CD8-positive, alpha-beta memory T cell (primary cell): ENCODE data around the gene PRRX1. TPM values are rescaled to one million over a fixed set of nuclear protein-coding genes. Genes with fewer than 3 reads are reported as not detected.
A peak's percentile ranks its signal among the peaks of the same experiment; 100 is the strongest.

Experiments used
- CTCF ChIA-PET: fragments of 350-600 bp; sonication (Branson Sonifier 250); formaldehyde crosslinking; loops from one replicate; lab custom pipeline; 2021; ENCODE audit warnings: antibody characterized with exemption; lab: Charles Lee
- POLR2A ChIA-PET: fragments of 350-600 bp; sonication (Branson Sonifier 250); formaldehyde crosslinking; loops from one replicate; lab custom pipeline; 2021; ENCODE audit warnings: antibody characterized with exemption; lab: Charles Lee
- DNase-seq, 5 donors: peaks; one replicate each; pipeline versions ENCODE4 v3.0.0 to v3.0.0-alpha.2; 2020 to 2022; ENCODE audit warnings: mixed read lengths in 1 of 5
- H3K27ac ChIP-seq: one replicate; pipeline ENCODE4 v1.7.0; 2013; ENCODE audit warnings: low read depth, mild to moderate bottlenecking, low read length, moderate library complexity
- H3K27me3 ChIP-seq: 2 replicates; pipeline ENCODE4 v1.7.0; 2013; ENCODE audit warnings: low read length, mild to moderate bottlenecking; ENCODE audit not compliant: insufficient read depth, poor library complexity, severe bottlenecking
- H3K36me3 ChIP-seq: 2 replicates; pipeline ENCODE4 v1.7.0; 2013; ENCODE audit warnings: mild to moderate bottlenecking, low read length, moderate library complexity; ENCODE audit not compliant: insufficient read depth
- H3K4me1 ChIP-seq: 2 replicates; pipeline ENCODE4 v1.7.0; 2013; ENCODE audit warnings: mild to moderate bottlenecking, low read length, moderate library complexity; ENCODE audit not compliant: insufficient read depth
- H3K4me3 ChIP-seq: 2 replicates; pipeline ENCODE4 v1.7.0; 2013; ENCODE audit warnings: mild to moderate bottlenecking, low read length
- H3K9me3 ChIP-seq: 2 replicates; pipeline ENCODE4 v1.7.0; 2013; ENCODE audit warnings: mild to moderate bottlenecking, low read length
- H3K27ac Mint-ChIP-seq, 8 donors: one replicate each; pipeline ENCODE4 v1.8.0; 2020 to 2021; ENCODE audit warnings: mixed read lengths in 8 of 8, mild to moderate bottlenecking in 6 of 8, inconsistent platforms in 3 of 8, moderate library complexity in 3 of 8
- H3K27me3 Mint-ChIP-seq, 2 donors: one replicate each; pipeline ENCODE4 v1.8.0; 2020 to 2021; ENCODE audit warnings: mixed read lengths in 2 of 2, mild to moderate bottlenecking in 1 of 2, moderate library complexity in 1 of 2
- H3K36me3 Mint-ChIP-seq, 3 donors: one replicate each; pipeline ENCODE4 v1.8.0; 2020 to 2021; ENCODE audit warnings: mixed read lengths in 3 of 3, inconsistent platforms in 1 of 3, mild to moderate bottlenecking in 1 of 3
- H3K4me1 Mint-ChIP-seq, 3 donors: one replicate each; pipeline ENCODE4 v1.8.0; 2020 to 2021; ENCODE audit warnings: mixed read lengths in 3 of 3, inconsistent platforms in 1 of 3, mild to moderate bottlenecking in 1 of 3
- H3K4me3 Mint-ChIP-seq, 7 donors: one replicate each; pipeline ENCODE4 v1.8.0; 2020 to 2021; ENCODE audit warnings: mixed read lengths in 7 of 7, mild to moderate bottlenecking in 6 of 7, moderate library complexity in 4 of 7, inconsistent platforms in 2 of 7
- H3K9me3 Mint-ChIP-seq, 5 donors: one replicate each; pipeline ENCODE4 v1.8.0; 2020 to 2022; ENCODE audit warnings: mixed read lengths in 5 of 5, mild to moderate bottlenecking in 3 of 5, moderate library complexity in 2 of 5, inconsistent platforms in 1 of 5
- polyA plus RNA-seq: library from polyadenylated mRNA; unstranded; fragments of 300-500 nt; fragmentation: Illumina TruSeq; gene quantifications from one replicate; pipeline ENCODE4 v1.2.3, GENCODE V29; 2021
- total RNA-seq, 2 experiments: library from RNA; stranded (reverse); gene quantifications; one replicate each; pipeline ENCODE4 v1.2.3, GENCODE V29; 2021

Gene PRRX1
- total and polyA plus RNA-seq, 3 experiments from 2014 or later, result not detected

DNA sequence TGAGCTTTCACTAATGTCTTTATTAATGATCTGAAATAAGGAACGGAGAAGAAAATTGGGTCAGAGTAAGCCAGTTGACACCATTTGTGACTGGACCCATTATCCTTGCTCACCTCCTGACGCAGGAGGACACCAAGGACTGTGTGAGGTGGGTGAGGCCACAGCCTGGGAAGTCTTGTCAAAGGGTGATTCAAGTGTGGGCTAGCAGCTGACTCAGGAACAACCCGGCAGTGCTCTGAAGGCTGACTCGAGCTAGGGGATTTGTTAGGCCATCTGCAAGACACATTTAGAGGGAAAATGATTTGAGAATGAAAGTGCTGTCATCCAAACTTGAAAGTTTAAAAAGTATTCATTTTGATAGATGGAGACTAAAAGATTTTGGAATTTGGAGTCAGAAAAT, 21.2 kb downstream of the PRRX1 start:
- H3K4me3 Mint-ChIP-seq, result no peak overlapping the region
- H3K36me3 Mint-ChIP-seq, result no peaks in the 10 kb centered on the region
- Histone ChIP-seq H3K27ac (no peak overlapping the region), H3K36me3 (no peaks in the 10 kb centered on the region), H3K4me1 (no peaks in the 10 kb centered on the region), H3K27me3 (no peaks in the 10 kb centered on the region), H3K4me3 (no peak overlapping the region), H3K9me3 (no peaks in the 10 kb centered on the region)
- H3K9me3 Mint-ChIP-seq, result peaks cover 0 to 3% (median 0%) of the 10 kb centered on the region in 5 donors
- ChIA-PET CTCF (no interaction called here), POLR2A (no interaction called here)
- H3K4me1 Mint-ChIP-seq, result peaks cover 0 to 7% (median 0%) of the 10 kb centered on the region in 3 donors
- H3K27me3 Mint-ChIP-seq, result peaks cover 10 to 41% of the 10 kb centered on the region in 2 donors
- no peak overlapping the region for H3K27ac Mint-ChIP-seq
- DNase-seq, result no peak

DNA sequence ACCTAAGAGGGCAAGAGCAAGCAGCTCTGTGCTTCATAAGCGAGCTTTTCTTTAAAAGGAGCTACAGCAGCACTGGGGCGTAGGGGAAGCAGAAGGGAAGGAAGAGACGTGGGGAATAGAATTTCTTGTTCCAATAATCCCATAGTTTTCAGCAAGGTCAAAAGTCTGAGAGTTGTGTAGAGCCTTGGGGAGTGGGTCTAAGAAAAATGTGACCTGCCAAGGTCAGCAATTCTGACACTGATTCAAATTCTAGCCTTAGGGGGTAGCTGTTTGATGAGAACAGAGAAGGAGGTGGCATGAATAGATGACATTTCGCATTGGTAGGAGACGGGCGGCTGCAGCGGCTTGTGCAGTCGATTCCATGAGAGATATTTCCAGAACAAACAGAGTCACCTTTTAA, 22.4 kb downstream of the PRRX1 start:
- Histone ChIP-seq H3K27ac (no peak overlapping the region), H3K4me3 (no peak overlapping the region), H3K36me3 (no peaks in the 10 kb centered on the region), H3K9me3 (no peaks in the 10 kb centered on the region), H3K4me1 (no peaks in the 10 kb centered on the region), H3K27me3 (no peaks in the 10 kb centered on the region)
- Mint-ChIP-seq H3K27me3 (peaks cover 10 to 31% of the 10 kb centered on the region in 2 donors), H3K4me3 (no peak overlapping the region), H3K36me3 (no peaks in the 10 kb centered on the region), H3K4me1 (peaks cover 0 to 7% (median 0%) of the 10 kb centered on the region in 3 donors), H3K27ac (no peak overlapping the region), H3K9me3 (peaks cover 0 to 3% (median 0%) of the 10 kb centered on the region in 5 donors)
- DNase-seq, result no peak
- POLR2A ChIA-PET, result no interaction called here
- CTCF ChIA-PET, result no interaction called here

DNA sequence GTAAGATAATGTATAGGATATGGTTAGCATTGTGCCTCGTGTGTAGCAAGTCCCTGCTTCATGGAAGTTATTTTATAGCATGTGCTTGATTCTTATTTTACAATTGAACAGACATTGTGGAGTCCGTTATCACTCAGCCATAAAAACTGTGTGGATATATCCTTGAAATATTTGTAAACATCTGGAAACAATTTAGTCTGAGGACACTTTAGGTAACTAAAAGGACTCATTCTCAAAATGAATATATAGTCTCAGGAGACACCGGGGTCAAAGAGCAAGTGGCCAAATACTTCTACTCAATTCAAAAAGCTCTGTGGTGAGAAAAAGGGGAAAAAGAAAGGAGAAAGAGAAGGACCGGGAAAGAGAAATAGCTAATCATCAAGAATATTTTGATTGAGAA, 23.7 kb downstream of the PRRX1 start:
- H3K27ac Mint-ChIP-seq, result no peak overlapping the region
- no peaks in the 10 kb centered on the region for H3K36me3 Mint-ChIP-seq
- ChIA-PET POLR2A (no interaction called here), CTCF (no interaction called here)
- H3K4me1 Mint-ChIP-seq, result peaks cover 0 to 7% (median 0%) of the 10 kb centered on the region in 3 donors
- Histone ChIP-seq H3K27ac (no peak overlapping the region), H3K4me3 (no peak overlapping the region), H3K36me3 (no peaks in the 10 kb centered on the region), H3K9me3 (no peaks in the 10 kb centered on the region), H3K4me1 (no peaks in the 10 kb centered on the region), H3K27me3 (no peaks in the 10 kb centered on the region)
- no peak for DNase-seq
- peaks cover 0 to 3% (median 0%) of the 10 kb centered on the region in 5 donors for H3K9me3 Mint-ChIP-seq
- H3K27me3 Mint-ChIP-seq, result peaks cover 11 to 30% of the 10 kb centered on the region in 2 donors
- no peak overlapping the region for H3K4me3 Mint-ChIP-seq

DNA sequence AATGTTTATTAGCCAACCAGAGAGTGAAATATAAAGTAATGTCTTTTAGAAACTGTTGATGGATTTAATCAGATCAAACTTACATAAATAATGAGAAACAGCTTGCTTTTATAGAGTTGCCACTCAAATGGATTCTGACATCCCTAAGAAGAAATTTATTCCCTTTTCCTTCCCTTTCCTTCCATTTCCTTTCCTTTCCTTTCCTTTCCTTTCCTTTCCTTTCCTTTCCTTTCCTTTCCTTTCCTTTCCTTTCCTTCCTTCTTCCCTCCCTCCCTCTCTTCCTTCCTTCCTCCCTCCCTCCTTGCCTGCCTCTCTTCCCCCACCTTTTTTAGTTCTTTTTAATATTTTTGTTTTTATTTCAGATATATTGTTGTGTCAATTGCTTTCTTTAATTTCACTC, 27.3 kb downstream of the PRRX1 start:
- Histone ChIP-seq H3K36me3 (no peaks in the 10 kb centered on the region), H3K4me3 (no peak overlapping the region), H3K27me3 (no peaks in the 10 kb centered on the region), H3K4me1 (no peaks in the 10 kb centered on the region), H3K27ac (no peak overlapping the region), H3K9me3 (no peaks in the 10 kb centered on the region)
- H3K4me1 Mint-ChIP-seq, result peaks cover 0 to 7% (median 0%) of the 10 kb centered on the region in 3 donors
- ChIA-PET POLR2A (no interaction called here), CTCF (no interaction called here)
- H3K9me3 Mint-ChIP-seq, result peaks cover 0 to 3% (median 0%) of the 10 kb centered on the region in 5 donors
- no peak for DNase-seq
- peak overlapping the region in 1 of 8 donors; percentile 36 for H3K27ac Mint-ChIP-seq
- H3K27me3 Mint-ChIP-seq, result peaks cover 4 to 40% of the 10 kb centered on the region in 2 donors
- H3K36me3 Mint-ChIP-seq, result no peaks in the 10 kb centered on the region
- H3K4me3 Mint-ChIP-seq, result no peak overlapping the region

DNA sequence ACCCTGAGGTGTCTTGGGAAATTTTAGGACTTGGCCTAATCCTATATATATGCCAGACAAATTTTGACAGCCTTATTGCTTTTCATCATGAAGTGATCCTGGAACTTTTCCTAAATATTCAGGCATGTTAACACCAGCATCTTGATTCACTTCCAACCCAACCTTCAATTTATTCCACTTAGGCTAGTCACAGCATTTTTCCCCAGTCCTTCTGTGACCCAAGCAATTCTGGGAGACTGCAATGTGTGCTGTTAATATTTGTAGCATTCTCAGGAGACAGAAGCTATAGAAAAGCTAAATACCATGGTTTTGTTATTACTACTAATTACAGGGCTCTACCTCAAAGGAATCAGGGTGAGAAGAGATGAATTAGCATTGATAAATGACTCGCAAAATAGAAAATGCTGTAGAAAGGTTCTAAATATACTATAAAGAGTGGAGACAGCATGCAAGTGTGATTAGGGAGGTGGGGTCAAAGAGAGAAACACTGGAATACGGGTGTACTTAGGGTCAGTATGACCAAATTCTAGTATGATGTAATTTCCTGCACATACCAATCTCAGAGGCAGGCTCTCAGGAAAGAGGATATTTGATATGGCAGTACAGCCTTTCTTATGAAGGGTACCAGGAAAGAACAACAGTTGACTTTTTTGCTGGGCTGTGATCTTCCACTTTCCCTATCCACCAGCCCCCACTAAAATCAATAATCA, 29.1 kb downstream of the PRRX1 start:
- no peaks in the 10 kb centered on the region for H3K4me1 ChIP-seq
- Mint-ChIP-seq H3K36me3 (no peaks in the 10 kb centered on the region), H3K9me3 (no peaks in the 10 kb centered on the region), H3K27me3 (peaks cover 1 to 29% of the 10 kb centered on the region in 2 donors), H3K4me1 (peaks cover 0 to 7% (median 0%) of the 10 kb centered on the region in 3 donors), H3K4me3 (no peak overlapping the region), H3K27ac (no peak overlapping the region)
- no peak overlapping the region for H3K4me3 ChIP-seq
- no peaks in the 10 kb centered on the region for H3K36me3 ChIP-seq
- no peaks in the 10 kb centered on the region for H3K9me3 ChIP-seq
- POLR2A ChIA-PET, result no interaction called here
- no peak for DNase-seq
- H3K27ac ChIP-seq, result no peak overlapping the region
- CTCF ChIA-PET, result no interaction called here
- H3K27me3 ChIP-seq, result no peaks in the 10 kb centered on the region

DNA sequence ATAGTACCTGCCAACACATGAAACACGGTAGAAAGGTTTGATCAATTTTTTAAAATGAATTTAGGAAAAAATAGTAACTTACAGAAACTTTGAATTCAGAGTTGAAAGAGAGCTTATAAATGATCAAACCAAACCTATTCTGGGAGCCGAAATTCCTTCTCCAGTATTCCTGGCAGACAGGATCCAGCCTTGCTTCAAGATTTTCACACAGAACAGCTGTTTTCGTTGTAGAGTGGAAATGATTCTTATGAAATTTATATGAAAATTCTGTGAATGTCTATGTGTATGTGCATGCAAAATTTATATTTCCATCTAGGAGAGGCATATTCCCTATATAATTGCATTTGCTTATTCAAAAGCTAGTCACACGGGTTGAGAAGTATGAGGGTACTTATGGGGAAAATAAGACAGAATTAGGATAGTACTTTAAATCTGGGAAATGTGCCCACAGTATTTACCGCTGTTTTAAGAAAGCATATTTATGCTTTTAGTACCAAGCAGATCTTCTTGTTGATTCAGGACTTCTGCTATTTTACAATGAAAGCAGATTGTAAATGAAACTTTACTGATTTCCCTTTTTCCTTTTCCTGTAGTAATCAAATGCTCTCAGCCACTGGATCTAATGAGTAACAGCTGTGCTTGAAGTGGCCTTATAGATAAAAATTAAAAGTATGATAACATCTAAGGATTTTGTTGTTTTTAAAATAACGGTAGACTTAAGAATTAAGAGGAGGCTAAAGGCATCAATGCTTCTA, 30.4 kb downstream of the PRRX1 start:
- H3K27me3 Mint-ChIP-seq, result peaks cover 1 to 32% of the 10 kb centered on the region in 2 donors
- POLR2A ChIA-PET, result no interaction called here
- CTCF ChIA-PET, result no interaction called here

DNA sequence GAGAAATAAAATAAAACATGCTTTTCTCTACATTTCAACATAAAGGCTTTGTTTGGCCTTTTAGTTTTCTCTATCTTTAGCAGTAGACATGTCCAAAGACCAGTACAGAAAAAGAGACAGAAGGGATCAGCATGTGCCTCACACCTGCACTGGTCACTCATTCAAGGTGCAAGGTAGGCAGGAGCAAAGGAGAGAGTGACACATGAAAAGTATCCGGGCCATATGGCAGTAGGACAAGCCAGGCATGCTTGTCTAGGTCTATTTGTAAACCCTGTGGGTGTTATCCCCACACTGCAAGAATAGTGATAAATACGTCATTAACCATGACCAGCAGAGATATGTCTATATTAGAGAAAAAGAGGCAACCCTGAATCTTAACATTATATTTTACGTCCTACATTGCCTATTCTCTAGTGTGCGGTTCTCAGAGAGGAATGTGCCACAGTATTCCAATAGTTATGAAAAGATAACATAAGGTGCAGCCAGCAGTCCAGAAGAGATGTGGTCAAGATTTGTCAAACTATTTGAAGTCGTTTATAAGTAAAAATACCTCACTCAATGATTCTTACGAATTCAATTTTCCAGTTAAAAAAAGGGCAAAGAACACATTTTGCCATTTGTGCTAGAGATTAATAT, 32.1 kb downstream of the PRRX1 start:
- no peaks in the 10 kb centered on the region for H3K4me1 ChIP-seq
- DNase-seq, result no peak
- POLR2A ChIA-PET, result no interaction called here
- H3K27ac ChIP-seq, result no peak overlapping the region
- H3K27me3 Mint-ChIP-seq, result peaks cover 4 to 36% of the 10 kb centered on the region in 2 donors
- H3K4me3 Mint-ChIP-seq, result no peak overlapping the region
- no peaks in the 10 kb centered on the region for H3K9me3 ChIP-seq
- no peak overlapping the region for H3K4me3 ChIP-seq
- H3K36me3 Mint-ChIP-seq, result no peaks in the 10 kb centered on the region
- no peaks in the 10 kb centered on the region for H3K4me1 Mint-ChIP-seq
- no peaks in the 10 kb centered on the region for H3K27me3 ChIP-seq
- H3K36me3 ChIP-seq, result no peaks in the 10 kb centered on the region
- no peaks in the 10 kb centered on the region for H3K9me3 Mint-ChIP-seq
- peak overlapping the region in 1 of 8 donors; percentile 26 for H3K27ac Mint-ChIP-seq
- CTCF ChIA-PET, result no interaction called here

More for the DNA sequence above, 30.4 kb downstream of the PRRX1 start:
- no peaks in the 10 kb centered on the region for H3K36me3 Mint-ChIP-seq
- H3K27me3 ChIP-seq, result no peaks in the 10 kb centered on the region
- H3K9me3 Mint-ChIP-seq, result no peaks in the 10 kb centered on the region
- H3K4me3 ChIP-seq, result no peak overlapping the region
- H3K27ac ChIP-seq, result no peak overlapping the region
- H3K36me3 ChIP-seq, result no peaks in the 10 kb centered on the region
- H3K9me3 ChIP-seq, result no peaks in the 10 kb centered on the region
- no peak overlapping the region for H3K27ac Mint-ChIP-seq
- no peak for DNase-seq
- no peaks in the 10 kb centered on the region for H3K4me1 ChIP-seq
- peaks cover 0 to 4% (median 0%) of the 10 kb centered on the region in 3 donors for H3K4me1 Mint-ChIP-seq
- H3K4me3 Mint-ChIP-seq, result no peak overlapping the region
